Endometrium (tissue), 2 donors: ENCODE measurements around the gene ARVCF.

Experiments
- FAIRE-seq: peaks from 2 replicates; lab custom pipeline; 2012; peaks lifted over from hg19 to GRCh38; lab: Jason Lieb, UNC
- donor health status: control.
- donor health status: control.

Gene ARVCF

DNA sequence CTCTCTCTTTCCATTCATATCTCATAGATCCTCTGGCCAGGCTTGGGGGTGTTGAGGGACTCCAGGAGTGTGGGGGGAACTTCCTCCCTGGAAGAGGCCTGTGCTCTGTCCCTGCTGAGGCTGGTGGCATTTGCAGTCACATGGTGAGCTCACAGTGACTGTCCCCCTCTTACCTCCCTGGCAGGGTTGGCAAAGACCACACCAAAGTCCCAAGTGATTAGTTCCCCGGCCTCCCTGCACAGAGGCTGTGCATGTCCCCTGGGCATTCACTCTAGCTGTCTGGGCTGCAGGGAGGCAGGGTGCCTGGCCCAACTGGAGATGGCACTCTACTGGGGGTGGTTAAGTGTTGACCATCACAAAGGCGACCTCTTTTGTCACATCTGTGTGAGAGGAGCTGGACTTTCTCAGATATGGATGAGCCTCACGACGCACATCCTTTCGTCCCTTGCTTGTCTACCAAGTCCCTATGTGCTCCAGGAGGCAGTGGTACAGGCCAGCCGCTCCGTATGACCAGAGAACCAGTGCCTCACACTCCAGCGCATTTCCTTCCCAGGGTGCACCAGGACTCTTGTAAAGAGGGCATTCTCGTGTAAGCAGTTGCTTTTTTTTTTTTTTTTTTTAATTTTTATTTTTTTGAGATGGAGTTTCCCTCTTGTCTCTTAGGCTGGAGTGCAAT is 13.1 kb upstream of the ARVCF start:
- FAIRE-seq: no peak

DNA sequence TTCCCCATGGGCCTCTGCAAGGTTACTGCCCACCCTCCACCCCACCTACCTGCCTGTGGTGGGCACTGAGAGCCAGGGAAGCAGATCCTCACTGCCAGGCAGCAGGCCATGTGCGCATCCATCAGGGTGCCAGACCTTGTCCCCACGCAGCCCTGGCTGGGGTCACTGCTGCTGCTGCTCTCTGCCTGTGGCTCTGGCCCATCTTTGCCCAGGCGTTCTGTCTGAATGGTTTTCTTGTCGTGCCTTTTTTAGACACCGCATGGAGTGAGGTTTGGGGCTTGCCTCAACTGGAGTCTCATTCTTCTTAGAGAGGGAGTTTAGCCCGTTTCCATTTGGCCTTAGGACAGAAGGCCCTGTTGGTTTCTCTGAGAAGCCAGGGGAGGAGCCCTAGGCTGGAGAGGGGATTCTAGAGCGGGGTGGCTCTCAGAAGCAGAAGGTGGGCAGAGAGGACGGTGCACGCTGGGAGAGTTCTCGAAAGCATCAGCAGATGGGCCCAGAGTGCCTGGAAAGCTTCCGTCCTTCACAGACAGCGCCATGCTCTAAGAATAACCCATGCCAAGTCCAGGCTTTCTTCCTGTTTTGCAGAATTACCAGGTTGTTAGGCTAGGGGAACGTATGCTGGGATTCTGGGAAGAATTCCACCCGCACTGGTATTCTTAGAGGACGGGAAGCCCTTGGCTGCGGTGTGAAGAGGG is 12.4 kb upstream of the ARVCF start:
- no peak for FAIRE-seq

DNA sequence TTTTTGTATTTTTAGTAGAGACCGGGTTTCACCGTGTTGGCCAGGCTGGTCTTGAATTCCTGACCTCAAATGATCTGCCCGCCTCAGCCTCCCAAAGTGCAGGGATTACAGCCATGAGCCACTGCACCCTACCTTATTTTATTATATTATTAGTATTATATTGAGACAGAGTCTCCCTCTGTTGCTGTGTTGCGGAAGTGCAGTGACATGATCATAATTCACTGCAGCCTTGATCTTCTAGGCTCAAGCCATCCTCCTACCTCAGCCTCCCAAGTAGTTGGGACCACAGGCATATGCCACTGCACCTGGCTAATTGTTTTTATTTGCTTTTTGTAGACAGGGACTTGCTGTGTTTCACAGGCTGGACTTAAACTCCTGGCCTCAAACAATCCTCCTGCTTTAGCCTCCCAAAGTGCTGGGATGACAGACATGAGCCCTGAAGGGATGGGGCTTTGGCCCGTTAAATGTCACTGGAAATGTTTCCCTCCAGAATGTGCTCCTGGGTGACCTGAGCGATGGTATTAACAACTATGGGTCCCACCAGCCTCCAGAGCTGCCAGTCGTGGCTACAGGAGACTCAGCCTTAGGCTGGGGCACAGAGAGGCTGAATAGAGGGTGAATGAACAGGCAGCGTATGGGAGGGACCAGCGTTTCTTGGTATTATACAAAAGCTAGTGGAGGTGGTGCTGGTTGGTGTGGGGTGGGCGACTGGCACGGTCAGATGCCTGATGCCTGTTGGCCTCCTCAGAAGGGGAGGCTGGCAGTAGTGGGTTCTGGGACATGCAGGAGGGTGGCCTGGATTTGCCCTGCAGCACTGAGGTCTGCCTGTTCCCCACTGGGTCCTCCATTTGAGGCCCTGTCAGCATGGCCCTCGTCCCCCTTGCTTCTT is 11.6 kb upstream of the ARVCF start:
- FAIRE-seq: no peak

DNA sequence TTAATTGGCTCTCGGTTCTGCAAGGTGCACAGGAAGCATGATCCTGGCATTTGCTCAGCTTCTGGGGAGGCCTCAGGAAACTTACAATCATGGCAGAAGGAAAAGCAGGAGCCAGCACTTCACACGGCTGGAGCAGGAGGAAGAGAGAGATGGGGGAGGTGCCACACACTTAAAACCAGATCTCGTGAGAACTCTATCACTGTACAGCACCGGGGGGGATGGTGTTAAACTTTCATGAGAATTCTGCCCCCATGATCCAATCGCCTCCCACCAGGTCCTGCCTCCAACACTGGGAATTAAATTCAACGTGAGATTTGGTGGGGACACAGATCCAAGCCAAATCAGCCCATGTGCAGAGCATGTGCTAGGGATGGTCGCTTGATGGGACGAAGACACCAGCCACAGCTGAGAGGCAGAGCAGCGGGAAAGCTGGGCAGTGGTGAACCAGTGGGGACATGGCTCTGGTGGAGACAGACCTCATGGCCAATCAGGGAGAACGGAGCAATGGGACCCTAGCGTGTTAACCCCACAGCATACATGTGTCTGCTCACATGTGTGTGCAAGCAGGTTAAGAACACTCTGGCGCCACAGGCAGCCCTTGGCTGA is 10.5 kb upstream of the ARVCF start:
- no peak for FAIRE-seq

DNA sequence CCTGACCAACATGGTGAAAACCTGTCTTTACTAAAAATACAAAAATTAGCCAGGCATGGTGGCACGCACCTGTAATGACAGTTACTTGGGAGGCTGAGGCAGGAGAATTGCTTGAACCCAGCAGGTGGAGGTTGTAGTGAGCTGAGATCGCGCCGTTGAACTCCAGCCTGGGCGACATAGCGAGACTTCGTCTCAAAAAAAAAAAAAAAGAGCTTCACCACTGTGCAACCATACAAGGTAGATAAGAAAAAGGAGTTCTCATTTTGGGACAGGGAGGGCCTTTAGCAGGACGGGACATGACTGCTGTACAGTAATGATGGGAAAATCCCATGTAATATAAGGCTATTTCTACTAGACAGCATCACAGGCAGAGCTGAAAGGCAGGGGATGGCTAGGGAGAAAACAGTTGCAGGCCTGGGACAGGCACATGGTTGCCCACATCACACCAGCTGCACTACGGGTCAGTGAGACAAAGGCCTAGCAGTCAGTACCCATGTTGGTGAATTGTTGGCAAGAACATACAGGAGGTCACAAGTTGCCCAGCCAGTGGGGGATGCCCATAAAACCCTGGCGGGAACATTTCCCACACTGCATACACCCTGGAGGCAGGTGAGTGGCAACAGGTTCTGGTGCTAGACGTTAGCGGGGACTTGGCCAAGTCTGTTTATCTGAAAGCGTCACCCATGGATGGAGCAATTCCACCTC is 9.7 kb upstream of the ARVCF start:
- FAIRE-seq: no peak

DNA sequence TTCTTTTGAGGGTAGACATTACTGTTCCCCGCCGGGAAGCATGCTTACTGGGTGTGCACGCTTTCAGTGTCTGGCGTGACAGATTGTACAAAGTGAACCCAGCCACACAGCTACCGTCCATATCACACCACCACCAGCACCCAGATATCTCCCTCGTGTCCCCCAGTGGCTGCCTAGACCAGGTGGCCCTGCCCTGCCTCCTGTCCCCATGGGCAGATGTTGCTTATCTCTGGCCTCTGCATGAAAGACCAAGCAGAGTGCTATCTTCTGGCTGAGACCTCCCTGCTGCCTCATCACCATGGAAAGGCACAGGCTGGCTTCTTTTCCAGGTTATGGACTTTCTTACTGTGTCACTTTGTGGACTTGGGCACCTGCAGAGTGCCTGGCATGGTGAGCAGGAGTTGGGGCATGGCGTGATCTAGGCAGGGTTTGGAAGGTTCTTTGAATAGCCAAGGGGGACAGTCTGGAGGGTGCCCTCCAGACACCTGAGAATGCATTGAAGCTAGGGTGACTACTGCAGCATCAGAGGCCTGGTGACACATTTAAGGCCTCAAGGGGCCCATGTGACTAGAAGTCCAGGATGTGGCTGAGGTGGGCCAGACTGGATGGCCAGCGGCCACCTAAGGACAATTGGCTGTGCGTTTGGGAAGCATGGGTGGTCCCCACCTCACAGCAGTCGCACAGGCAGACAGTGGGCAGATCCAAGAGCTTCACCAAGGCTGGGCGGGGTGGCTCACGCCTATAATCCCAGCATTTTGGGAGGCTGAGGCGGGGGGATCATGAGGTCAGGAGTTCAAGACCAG is 9.0 kb upstream of the ARVCF start:
- FAIRE-seq: no peak

DNA sequence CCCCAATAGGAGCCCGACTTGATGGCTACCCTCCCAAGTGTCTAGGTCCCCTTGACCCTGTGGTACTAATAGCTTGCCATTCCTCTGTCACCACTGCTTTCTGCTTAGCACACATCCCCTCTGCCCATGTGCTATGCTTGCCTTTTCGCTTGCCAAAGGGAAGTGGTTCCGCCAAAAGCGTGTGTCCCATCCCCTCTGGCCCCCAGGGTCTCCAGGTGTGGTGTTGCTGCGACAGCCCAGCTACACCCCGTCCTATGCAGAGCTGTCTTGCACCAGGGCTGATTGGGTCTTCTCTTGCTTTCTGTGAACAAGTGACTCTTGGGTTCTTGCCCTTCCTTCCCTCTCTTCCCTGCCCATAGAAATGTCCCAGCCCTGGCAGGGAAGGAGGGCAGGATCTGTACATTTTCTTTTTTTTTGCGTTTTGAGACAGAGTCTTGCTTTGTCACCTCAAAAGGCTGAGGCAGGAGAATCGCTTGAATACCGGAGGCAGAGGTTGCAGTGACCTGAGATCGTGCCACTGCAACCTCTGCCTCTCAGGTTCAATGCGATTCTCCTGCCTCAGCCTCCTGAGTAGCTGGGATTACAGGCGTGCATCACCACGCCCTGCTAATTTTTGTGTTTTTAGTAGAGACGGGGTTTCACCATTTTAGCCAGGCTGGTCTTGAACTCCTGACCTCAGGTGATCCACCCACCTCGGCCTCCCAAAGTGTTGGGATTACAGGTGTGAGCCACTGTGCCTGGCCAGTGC is 8.2 kb upstream of the ARVCF start:
- no peak for FAIRE-seq

DNA sequence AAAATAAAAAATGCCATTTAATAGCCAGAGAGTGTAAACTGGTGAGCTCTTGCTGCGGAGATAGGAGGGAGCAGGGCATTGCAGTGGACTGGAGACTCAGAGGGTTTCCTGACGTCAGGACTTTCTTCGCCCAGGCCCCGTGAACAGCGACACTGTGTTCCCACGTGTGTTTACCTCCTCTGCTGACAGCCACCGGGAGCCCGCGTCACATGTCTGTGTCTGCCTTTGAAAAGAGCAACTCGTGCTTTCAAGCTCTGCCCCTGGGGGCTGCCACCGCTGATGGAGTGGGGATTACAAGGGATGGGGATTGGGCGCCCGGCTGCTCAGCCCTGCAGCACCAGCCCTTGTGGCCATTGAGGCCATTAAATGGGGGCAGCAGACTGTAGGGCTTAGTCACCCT is 7.6 kb upstream of the ARVCF start:
- no peak for FAIRE-seq

DNA sequence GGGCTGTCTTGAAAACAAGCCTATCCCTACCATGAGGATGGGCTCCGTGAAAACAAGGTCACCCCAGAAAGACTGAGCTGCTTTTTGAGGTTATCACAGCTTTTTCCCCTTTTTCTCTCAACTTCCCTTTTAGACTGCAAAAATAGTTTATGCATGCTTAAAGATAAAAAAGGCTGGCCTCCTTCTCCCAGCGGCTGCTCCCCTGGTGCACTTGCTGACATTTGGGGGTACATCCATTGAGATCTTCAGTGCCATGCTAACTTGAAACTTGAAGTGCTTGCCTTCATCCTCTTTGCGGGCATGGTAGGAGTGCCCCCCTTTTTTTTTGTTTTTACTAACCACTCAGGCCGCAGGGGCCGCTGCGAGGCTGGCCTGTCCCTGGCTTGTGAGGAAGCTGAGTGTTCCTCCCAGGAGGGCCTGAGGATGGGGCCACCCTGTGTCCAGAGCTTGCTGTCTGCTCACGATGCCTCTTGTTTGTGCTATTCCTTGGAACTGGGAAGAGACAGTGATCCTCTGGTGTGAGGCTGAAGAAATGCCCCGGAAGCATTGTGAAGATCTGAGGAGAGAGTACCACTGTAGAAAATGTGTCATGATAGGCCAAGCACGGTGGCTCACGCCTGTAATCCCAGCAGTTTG is 6.5 kb upstream of the ARVCF start:
- FAIRE-seq: no peak

DNA sequence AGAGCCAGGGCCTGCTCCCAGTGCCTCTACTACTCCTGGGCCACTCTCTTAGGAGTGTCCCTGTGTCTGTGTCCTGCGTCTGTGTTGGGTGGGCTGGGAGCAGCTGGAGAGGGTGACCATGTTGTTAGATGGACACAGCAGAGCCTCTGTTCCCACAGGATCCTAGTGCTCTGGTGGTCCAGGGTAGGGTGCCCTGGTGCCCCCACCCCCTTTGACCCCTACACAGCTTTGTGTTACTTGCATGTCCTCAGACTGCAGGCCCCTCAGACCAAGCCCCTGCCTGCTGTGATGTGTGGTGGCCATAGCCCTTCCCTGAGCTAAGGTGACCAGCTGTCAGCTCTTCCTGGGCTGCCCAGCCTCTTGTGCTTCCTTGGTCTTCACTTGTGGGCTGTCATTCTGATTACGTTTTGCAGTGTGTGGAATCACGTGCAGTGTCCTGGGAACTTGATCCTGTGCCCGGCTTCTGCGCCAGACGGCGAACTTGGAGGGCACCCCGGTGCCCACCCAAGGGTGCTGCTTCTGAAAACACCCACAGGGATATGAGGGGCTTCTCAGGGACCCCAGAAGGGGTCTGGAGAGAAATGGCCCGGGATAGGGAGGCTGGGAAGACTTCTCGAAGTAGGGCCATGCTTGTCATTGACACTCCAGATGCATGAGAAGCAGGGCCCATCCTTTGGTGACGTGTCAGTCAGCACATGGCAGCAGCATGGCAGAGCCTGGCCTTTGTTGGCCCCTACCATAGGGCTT is 5.8 kb upstream of the ARVCF start:
- FAIRE-seq: no peak

DNA sequence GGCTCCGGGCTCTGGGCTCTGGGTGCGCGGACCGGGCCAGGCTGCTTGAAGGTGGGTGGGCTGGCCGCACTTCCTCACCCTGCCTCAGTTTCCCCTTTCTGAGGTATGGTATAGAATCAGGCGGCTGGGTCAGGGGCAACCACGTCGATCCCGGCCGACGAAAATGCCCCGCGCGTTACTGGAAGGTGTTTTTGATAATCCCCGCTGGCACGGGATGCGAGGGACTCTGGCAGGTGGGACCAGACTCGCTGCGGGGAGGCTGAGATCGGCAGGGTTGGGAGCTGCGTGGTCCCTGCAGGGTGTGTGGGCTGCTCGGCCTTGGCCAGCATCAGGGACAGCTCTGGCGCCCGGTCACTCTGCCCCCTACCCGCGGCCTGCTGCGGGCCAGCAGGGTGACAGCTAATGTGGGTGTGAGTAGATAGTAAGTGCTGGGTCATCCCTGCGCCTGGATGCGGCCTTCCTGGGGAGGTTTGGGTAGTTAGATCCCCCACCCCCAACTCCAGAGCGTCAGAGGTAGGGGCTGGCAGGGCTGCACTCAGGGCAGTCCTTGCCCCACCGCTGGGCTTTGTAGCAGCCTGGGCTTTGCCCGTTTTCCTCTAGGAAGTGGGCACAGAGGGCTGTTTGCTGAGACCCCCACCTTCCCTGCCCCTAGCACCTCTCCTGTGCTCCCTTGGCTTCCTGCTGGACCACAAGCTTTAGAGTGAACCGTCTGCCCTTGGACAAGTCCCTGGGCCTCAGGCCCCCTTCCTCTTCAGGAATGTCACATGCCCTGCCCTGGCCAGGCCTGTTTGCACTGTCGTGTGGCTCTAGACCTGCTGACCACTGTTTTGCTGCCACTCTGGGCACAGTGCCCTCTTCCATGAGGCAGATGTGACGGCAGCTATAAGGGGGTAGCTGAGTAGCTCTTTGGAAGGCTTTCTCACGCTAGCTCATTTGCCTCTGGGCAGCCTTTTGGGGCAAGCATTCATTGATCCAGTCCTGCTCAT is 4.9 kb upstream of the ARVCF start:
- FAIRE-seq: no peak

DNA sequence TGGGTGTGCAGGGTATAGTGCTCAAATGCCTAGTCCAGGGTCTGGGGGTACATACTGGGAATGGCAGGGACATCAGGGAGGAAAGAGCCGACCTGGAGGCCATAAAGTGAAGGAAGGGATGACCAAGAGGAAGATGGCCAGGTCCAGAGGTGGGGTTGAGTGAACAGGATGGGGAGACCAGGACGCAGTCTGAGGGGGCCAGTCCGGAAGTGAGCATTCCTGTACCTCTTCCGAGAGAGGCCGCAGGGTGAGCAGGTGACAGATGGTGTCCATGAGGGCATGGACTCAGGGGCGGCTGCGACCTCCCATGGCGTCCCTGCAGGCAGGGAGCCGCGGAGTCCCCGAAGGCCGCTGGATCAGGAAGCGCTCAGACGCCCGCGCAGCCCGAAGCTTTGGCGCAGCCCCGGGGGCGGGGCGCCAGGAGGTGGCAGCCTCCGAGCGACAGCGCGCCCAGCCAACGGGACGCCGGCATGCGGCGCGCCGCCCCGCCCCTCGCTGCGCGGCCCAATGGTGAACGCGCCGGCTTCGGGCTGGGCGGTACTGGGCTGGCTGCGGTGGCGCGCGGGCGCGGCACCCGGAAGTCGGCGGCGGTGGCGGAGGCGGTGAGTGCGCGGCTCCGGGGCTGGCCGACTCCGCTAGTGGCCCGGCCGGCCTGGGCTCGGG is 4.0 kb upstream of the ARVCF start, which contains the start of gene TANGO2:
TANGO2 (plus strand) TSS at position 578 of the 663 bp plus-strand sequence. CDS start 15,689 bp downstream, outside the sequence.
- FAIRE-seq: no peak

DNA sequence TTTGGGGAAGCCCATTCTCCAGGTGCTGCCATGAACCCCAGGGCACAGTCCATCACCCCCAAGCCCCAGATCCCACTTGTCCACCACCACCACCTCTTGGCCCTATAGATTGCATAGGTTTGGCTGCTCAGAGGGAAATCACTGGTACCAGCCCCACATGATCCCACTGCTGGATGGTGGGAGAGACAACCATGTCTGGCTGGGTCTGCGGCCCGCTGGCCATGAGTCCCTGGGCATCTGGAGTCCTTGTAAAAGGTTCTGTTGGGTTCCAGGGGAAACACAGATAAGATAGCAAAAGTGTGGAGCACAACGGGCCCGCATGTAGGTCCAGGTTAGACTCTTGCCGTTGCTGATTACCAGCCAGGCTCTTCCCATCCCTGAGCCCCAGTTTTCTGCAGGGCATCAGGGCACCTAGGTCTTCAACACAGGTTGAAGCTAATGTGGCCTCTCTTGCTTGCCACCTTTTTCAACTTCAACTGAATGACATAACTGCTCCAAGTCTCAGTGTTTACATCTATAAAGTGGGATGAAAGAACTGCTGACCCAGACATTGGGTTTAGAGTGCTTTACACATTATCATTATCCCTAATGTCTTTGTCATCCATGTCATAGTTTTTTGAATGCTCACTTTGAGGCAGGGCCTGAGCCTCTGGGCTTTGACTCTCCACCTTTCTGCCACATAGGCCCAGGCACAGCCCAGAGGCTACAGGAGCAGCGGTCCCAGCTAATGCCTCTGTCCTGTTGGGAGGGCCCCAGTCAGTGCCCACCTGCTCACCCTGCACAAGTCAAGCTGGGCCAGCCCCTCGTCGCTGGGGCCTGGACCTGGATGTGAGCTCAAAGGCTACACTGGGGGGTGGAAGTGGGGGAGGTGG is 3.3 kb upstream of the ARVCF start:
- FAIRE-seq: no peak

DNA sequence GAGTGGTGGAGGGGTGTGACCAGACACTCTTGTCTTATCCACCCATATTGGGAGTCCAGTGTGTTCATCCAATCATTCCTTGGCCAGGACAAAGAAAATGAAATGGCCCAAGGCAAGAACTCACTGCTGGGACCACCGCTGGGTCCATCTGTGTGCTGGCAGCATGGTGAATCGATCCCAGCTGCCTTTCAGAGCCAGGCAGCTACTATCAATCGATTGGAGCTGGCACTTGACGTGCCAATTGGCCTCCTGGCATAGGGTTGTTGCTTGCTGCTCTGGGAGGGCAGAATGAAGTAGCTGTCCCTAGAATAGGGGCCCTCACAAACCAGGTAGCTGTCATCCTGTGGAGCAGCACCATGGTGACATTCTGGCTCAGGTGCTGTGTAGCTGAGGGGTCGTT is 1.4 kb upstream of the ARVCF start:
- FAIRE-seq: no peak

DNA sequence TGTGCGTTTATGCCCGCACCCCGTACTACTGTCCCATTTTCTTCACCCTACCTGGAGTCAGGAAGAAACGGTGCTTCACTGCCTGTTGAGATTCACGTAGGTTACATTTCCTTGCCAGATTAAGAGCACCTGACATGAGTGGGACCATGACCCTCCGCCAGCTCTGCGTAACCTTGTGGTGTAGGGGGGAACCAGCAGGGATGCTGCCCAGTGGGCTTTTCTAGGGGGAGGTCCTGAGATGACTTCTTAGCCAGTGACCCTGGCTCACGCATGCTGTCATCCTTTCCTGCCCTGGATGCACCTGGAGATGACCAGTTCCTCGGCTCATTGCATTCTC is 967 bp upstream of the ARVCF start:
- no peak for FAIRE-seq

DNA sequence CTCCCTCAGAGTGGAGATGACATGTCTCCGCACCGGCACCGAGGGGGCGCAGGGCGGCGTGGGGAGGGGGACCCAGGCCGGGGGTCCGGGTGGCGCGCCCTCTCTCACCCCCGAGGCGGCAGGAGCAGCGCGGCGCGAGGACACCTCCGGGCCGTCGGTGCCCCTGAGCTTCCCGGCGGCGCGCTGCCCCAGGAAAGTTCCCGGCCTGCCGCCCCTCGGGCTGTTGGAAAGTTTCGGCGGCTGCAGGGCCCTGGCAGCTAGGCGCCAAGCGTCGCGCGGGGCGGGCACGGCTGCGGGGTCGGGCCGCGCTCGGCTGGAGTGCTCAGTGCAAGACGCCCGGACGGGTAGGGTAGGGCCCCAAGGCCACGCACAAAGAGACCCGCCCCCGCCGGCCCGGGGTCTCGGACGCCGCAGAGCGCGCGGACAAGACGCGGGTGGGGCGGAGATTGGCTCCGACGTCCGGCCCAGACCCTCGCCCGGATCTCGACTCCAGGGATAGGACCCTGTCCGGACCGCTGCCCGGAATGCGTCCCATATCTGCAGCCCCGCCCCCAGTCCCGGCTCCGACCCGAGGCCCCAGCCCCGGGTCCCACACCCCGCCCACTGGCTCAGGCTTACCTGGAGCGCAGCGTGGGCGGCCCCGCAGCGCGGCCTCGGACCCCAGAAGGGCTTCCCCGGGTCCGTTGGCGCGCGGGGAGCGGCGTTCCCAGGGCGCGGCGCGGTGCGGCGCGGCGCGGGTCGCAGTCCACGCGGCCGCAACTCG is 471 bp downstream of the ARVCF start:
- FAIRE-seq: no peak
